HepG2 (cell line): Measurements from ENCODE around the gene SLC12A3. TPM values are rescaled to one million over a fixed set of nuclear protein-coding genes. Genes with fewer than 3 reads are reported as not detected.

Source experiments
- HHEX ChIP-seq: IDR thresholded peaks from 2 replicates; pipeline ENCODE4 v1.6.1; 2016; ENCODE audit warnings: control low read depth
- KLF12 ChIP-seq: sonication (generic); formaldehyde crosslinking; IDR thresholded peaks from 2 replicates; pipeline ENCODE4 v1.4.0; 2020; ENCODE audit warnings: missing genetic modification reagents, borderline replicate concordance
- NCOA5 ChIP-seq: sonication (generic); formaldehyde crosslinking; IDR thresholded peaks from 2 replicates; pipeline ENCODE4 v1.4.0; 2020; ENCODE audit warnings: missing genetic modification reagents
- NONO ChIP-seq, 2 experiments: fragments of 450-650 bp in 1 of 2; sonication (generic) in 1 of 2; formaldehyde crosslinking in 1 of 2; IDR thresholded peaks in 1 of 2; conservative IDR thresholded peaks in 1 of 2; 2 replicates each; pipeline versions ENCODE4 v1.6.1 to v1.8.0; 2017 to 2022; ENCODE audit warnings: mild to moderate bottlenecking in 1 of 2, missing genetic modification reagents in 1 of 2, moderate library complexity in 1 of 2
- SALL1 ChIP-seq: sonication (generic); formaldehyde crosslinking; IDR thresholded peaks from 2 replicates; pipeline ENCODE4 v1.8.0; 2022; ENCODE audit warnings: mild to moderate bottlenecking, missing genetic modification reagents
- TBP ChIP-seq: sonication (generic); formaldehyde crosslinking; IDR thresholded peaks from 2 replicates; pipeline ENCODE4 v1.5.0; 2020; ENCODE audit warnings: missing genetic modification reagents
- THAP11 ChIP-seq: IDR thresholded peaks from 2 replicates; pipeline ENCODE4 v1.6.1; 2016; ENCODE audit warnings: missing biosample characterization, missing genetic modification reagents
- ZNF136 ChIP-seq: sonication (generic); formaldehyde crosslinking; IDR thresholded peaks from 2 replicates; pipeline ENCODE4 v1.8.1; 2022; ENCODE audit warnings: low read depth, mild to moderate bottlenecking, moderate library complexity, missing genetic modification reagents
- ZNF550 ChIP-seq: sonication (generic); formaldehyde crosslinking; IDR thresholded peaks from 2 replicates; pipeline ENCODE4 v1.4.0; 2020; ENCODE audit warnings: mild to moderate bottlenecking, missing genetic modification reagents, borderline replicate concordance
- ZNF557 ChIP-seq: sonication (generic); formaldehyde crosslinking; IDR thresholded peaks from 2 replicates; pipeline ENCODE4 v1.4.0; 2020; ENCODE audit warnings: missing genetic modification reagents
- ZNF674 ChIP-seq: sonication (generic); formaldehyde crosslinking; IDR thresholded peaks from 2 replicates; pipeline ENCODE4 v1.5.0; 2020; ENCODE audit warnings: low read depth, mild to moderate bottlenecking, missing genetic modification reagents
- ZSCAN20 ChIP-seq: sonication (generic); formaldehyde crosslinking; IDR thresholded peaks from 2 replicates; pipeline ENCODE4 v1.4.0; 2020; ENCODE audit warnings: missing genetic modification reagents, mild to moderate bottlenecking, borderline replicate concordance
- polyA plus RNA-seq, 8 experiments: library from polyadenylated mRNA; depleted of rRNA in 3 of 8; stranded (reverse) in 7 of 8; unstranded in 1 of 8; fragments of >200 nt; fragmentation: Illumina TruSeq in 4 of 8; extraction: Trizol in 4 of 8; gene quantifications; 2 replicates each; pipeline versions ENCODE4 v1.2.1 to v1.2.3, GENCODE V29; 2011 to 2016; ENCODE audit warnings: low read depth in 4 of 8, missing spikeins in 1 of 8, mixed read lengths in 1 of 8; ENCODE audit not compliant: insufficient read depth in 1 of 8
- total RNA-seq, 5 experiments: library from RNA; depleted of rRNA; stranded (reverse); fragments of >200 nt; fragmentation: Illumina TruSeq; extraction: Trizol; gene quantifications; 2 replicates each; pipeline ENCODE4 v1.2.3, GENCODE V29; 2016; ENCODE audit warnings: low read depth in 1 of 5
- TF ChIP-seq, protein P1 (sequence below): sonication (generic); formaldehyde crosslinking; IDR thresholded peaks from 2 replicates; pipeline ENCODE4 v1.4.0; 2020; ENCODE audit warnings: missing genetic modification reagents
- TF ChIP-seq, protein P2 (sequence below): sonication (generic); formaldehyde crosslinking; IDR thresholded peaks from 2 replicates; pipeline ENCODE4 v1.4.0; 2020; ENCODE audit warnings: missing genetic modification reagents
- TF ChIP-seq, protein P3 (sequence below): IDR thresholded peaks from 2 replicates; pipeline ENCODE4 v1.6.1; 2012; ENCODE audit warnings: low read depth, low read length, improper control_type of control experiment
- TF ChIP-seq, protein P4 (sequence below): sonication (generic); formaldehyde crosslinking; IDR thresholded peaks from 2 replicates; pipeline ENCODE4 v1.5.0; 2020; ENCODE audit warnings: mild to moderate bottlenecking, missing genetic modification reagents, moderate library complexity
- TF ChIP-seq, protein P5 (sequence below): sonication (generic); formaldehyde crosslinking; IDR thresholded peaks from 2 replicates; pipeline ENCODE4 v1.5.0; 2020; ENCODE audit warnings: missing genetic modification reagents, mild to moderate bottlenecking, borderline replicate concordance
- TF ChIP-seq, protein P6 (sequence below): IDR thresholded peaks from 2 replicates; pipeline ENCODE4 v1.6.1; 2016; ENCODE audit warnings: missing compliant biosample characterization, missing genetic modification reagents, borderline replicate concordance

SLC12A3 gene
- total and polyA plus RNA-seq, 2 of the 13 experiments (the other 11 are each of a cell fraction or from before 2014, with no cell fraction given), result 6.2 TPM; not detected in 1

DNA sequence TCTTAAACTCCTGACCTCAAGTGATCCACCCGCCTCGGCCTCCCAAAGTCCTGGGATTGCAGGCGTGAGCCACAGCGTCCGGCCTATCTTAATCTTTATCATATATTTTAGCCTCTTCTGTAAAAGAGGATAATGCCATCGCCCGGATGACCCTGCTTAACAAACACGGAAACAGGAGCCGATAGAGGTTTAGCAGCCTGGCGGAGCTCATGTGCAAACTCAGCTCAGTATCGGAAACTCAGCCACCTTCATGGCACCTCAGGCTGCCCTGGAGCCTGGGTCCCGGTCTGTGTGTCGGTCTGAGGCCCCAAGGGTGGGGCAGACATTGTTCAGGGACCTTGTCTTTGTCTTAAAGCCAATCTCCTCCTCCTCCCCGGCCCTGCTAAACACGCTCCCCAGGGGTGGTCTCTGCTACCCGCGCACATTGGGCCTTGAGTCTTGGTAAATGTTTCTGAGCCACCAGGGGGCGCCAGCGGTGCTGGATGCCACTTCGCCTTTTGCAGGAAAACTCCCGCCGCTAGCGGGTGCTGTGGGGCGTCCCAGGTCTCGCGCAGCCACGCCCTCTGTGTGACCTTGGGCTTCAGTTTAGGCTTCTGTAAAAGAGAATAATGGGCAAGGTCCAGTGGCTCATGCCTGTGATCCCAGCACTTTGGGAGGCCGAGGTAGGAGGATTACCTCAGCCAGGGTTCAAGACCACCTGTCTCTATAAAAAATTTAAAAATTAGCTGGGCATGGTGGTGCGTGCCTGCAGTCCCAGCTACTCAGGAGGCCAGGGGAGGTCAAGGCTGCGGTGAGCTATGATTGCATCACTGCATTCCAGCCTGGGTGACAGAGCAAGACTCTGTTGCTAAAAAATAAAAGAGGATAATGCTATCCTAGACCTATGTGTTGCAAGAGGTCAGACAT is 99.5 kb downstream of the SLC12A3 start (continued):
- TF ChIP-seq ZNF557 (CRISPR knock-in tag), result 0 out of 2 replicates have a peak, but pooled peaks have one; percentile 32
- TF ChIP-seq THAP11, result peak; percentile 20; the same call in 1 of the 2 replicates
- TF ChIP-seq ZNF136 (CRISPR knock-in tag), result 0 out of 2 replicates have a peak, but pooled peaks have one; percentile 90
- TF ChIP-seq, protein P1, sequence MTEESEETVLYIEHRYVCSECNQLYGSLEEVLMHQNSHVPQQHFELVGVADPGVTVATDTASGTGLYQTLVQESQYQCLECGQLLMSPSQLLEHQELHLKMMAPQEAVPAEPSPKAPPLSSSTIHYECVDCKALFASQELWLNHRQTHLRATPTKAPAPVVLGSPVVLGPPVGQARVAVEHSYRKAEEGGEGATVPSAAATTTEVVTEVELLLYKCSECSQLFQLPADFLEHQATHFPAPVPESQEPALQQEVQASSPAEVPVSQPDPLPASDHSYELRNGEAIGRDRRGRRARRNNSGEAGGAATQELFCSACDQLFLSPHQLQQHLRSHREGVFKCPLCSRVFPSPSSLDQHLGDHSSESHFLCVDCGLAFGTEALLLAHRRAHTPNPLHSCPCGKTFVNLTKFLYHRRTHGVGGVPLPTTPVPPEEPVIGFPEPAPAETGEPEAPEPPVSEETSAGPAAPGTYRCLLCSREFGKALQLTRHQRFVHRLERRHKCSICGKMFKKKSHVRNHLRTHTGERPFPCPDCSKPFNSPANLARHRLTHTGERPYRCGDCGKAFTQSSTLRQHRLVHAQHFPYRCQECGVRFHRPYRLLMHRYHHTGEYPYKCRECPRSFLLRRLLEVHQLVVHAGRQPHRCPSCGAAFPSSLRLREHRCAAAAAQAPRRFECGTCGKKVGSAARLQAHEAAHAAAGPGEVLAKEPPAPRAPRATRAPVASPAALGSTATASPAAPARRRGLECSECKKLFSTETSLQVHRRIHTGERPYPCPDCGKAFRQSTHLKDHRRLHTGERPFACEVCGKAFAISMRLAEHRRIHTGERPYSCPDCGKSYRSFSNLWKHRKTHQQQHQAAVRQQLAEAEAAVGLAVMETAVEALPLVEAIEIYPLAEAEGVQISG, result peak; percentile 83
- TF ChIP-seq ZNF550 (CRISPR knock-in tag), result no peak
- TF ChIP-seq, protein P2, sequence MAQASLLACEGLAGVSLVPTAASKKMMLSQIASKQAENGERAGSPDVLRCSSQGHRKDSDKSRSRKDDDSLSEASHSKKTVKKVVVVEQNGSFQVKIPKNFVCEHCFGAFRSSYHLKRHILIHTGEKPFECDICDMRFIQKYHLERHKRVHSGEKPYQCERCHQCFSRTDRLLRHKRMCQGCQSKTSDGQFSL (CRISPR knock-in tag), result no peak
- TF ChIP-seq, protein P3, sequence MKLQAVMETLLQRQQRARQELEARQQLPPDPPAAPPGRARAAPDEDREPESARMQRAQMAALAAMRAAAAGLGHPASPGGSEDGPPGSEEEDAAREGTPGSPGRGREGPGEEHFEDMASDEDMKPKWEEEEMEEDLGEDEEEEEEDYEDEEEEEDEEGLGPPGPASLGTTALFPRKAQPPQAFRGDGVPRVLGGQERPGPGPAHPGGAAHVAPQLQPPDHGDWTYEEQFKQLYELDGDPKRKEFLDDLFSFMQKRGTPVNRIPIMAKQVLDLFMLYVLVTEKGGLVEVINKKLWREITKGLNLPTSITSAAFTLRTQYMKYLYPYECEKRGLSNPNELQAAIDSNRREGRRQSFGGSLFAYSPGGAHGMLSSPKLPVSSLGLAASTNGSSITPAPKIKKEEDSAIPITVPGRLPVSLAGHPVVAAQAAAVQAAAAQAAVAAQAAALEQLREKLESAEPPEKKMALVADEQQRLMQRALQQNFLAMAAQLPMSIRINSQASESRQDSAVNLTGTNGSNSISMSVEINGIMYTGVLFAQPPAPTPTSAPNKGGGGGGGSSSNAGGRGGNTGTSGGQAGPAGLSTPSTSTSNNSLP, result peak; percentile 58
- TF ChIP-seq, protein P4, sequence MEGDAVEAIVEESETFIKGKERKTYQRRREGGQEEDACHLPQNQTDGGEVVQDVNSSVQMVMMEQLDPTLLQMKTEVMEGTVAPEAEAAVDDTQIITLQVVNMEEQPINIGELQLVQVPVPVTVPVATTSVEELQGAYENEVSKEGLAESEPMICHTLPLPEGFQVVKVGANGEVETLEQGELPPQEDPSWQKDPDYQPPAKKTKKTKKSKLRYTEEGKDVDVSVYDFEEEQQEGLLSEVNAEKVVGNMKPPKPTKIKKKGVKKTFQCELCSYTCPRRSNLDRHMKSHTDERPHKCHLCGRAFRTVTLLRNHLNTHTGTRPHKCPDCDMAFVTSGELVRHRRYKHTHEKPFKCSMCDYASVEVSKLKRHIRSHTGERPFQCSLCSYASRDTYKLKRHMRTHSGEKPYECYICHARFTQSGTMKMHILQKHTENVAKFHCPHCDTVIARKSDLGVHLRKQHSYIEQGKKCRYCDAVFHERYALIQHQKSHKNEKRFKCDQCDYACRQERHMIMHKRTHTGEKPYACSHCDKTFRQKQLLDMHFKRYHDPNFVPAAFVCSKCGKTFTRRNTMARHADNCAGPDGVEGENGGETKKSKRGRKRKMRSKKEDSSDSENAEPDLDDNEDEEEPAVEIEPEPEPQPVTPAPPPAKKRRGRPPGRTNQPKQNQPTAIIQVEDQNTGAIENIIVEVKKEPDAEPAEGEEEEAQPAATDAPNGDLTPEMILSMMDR, result peak; percentile 96
- no peak for TF ChIP-seq NCOA5 (CRISPR knock-in tag)
- peak; percentile 61 for TF ChIP-seq HHEX
- TF ChIP-seq, protein P5, sequence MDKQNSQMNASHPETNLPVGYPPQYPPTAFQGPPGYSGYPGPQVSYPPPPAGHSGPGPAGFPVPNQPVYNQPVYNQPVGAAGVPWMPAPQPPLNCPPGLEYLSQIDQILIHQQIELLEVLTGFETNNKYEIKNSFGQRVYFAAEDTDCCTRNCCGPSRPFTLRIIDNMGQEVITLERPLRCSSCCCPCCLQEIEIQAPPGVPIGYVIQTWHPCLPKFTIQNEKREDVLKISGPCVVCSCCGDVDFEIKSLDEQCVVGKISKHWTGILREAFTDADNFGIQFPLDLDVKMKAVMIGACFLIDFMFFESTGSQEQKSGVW (CRISPR knock-in tag), result no peak
- TF ChIP-seq NONO (IDR thresholded peaks at IDR 0.05), result no peak
- peak; percentile 55 for TF ChIP-seq NONO (CRISPR knock-in tag; conservative IDR thresholded peaks at IDR 0.05)
- no peak for TF ChIP-seq TBP (CRISPR knock-in tag)
- TF ChIP-seq ZNF674, result no peak
- TF ChIP-seq SALL1 (CRISPR knock-in tag), result peak; percentile 86
- TF ChIP-seq KLF12 (CRISPR knock-in tag), result peak; percentile 99
- TF ChIP-seq, protein P6, sequence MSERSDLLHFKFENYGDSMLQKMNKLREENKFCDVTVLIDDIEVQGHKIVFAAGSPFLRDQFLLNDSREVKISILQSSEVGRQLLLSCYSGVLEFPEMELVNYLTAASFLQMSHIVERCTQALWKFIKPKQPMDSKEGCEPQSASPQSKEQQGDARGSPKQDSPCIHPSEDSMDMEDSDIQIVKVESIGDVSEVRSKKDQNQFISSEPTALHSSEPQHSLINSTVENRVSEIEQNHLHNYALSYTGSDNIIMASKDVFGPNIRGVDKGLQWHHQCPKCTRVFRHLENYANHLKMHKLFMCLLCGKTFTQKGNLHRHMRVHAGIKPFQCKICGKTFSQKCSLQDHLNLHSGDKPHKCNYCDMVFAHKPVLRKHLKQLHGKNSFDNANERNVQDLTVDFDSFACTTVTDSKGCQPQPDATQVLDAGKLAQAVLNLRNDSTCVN, result peak; percentile 47
- 0 out of 2 replicates have a peak, but pooled peaks have one; percentile 15 for TF ChIP-seq ZSCAN20
